NCI-H748 (cell line): ENCODE results near the gene TBC1D10A.

Source experiments
- DNase-seq: peaks from one replicate; lab custom pipeline; 2025; ENCODE audit not compliant: unreplicated experiment; lab: John Stamatoyannopoulos, UW

Gene TBC1D10A

GRCh38 chr22:30321461-30321860 is 5.3 kb downstream of the TBC1D10A start:
- DNase-seq = no peak

DNA sequence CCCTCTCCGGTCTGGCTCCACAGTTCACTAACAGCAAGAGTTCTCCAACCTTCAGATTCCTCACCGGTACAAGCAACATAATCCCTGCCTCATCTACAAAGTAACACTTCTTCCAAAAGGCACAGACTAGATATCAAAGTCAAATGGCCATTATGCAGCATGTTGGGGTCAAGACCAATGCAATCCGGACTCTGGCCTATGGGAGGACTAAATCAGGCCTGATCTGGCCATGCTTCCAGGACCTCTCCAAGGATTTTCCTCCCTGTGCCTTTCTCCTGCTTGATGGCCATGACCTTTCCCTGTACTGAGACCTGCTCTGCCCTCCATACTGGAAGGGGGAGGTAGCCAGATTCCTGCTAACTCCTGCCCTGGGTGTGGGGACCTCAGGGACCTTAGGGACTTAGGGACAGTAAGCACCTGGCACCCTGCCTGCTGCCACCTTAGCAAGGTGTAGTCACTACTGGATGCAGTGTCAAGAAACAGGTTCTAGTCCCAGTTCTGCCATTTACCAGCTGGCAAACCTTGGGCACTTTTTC is 6.7 kb downstream of the TBC1D10A start:
- DNase-seq = no peak

DNA sequence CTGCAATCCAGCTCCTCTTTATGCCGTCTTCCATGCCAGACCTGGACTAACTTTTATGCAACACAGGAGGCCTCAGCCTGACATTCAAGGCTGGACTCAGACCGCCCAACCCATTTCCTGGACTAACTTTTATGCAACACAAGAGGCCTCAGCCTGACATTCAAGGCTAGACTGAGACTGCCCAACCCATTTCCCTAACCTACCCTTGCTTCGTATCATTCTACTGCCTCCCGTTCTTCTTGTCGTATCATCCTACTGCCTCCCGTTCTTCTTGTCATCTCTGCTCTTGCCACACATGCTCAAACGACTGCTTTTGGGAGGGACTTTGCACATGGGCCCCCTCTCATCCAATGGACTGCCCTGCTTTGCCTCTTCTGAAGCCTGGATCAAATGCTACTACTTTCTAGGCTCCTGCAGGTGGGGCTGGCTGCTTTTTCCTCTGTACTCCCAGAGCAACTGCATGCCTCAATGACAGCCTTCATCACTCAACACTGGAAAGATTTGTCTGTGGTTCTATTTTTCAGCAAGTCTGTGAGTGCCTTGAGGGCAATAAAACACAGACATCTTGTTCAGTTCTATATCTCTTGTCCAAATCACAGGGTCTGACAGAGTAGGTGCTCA is 7.8 kb downstream of the TBC1D10A start:
- no peak for DNase-seq

- DNase-seq = no peak
Measured at GRCh38 chr22:30317778-30318177, 9.0 kb downstream of the TBC1D10A start.

GRCh38 chr22:30315962-30316576 is 10.7 kb downstream of the TBC1D10A start:
- DNase-seq = no peak

DNA sequence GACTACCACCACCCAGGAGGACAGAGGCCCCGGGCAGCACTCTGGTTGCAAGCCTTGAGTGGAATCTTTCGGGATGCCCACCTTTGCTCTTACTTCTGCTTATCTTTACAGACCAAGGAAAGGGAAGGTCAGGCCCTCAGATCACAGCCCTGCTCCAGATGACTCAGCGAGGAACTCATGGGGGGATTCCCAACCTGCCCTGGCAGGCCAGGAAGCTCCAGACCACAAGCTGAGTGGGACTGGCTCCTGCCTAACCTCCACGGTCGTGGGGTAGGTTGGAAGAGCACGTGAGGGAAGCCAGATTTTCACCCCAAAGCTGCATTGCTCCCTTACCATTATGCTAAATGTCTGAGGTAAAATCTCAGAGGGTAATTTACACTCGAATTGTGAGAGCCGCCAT is 11.8 kb downstream of the TBC1D10A start:
- DNase-seq = no peak

DNA sequence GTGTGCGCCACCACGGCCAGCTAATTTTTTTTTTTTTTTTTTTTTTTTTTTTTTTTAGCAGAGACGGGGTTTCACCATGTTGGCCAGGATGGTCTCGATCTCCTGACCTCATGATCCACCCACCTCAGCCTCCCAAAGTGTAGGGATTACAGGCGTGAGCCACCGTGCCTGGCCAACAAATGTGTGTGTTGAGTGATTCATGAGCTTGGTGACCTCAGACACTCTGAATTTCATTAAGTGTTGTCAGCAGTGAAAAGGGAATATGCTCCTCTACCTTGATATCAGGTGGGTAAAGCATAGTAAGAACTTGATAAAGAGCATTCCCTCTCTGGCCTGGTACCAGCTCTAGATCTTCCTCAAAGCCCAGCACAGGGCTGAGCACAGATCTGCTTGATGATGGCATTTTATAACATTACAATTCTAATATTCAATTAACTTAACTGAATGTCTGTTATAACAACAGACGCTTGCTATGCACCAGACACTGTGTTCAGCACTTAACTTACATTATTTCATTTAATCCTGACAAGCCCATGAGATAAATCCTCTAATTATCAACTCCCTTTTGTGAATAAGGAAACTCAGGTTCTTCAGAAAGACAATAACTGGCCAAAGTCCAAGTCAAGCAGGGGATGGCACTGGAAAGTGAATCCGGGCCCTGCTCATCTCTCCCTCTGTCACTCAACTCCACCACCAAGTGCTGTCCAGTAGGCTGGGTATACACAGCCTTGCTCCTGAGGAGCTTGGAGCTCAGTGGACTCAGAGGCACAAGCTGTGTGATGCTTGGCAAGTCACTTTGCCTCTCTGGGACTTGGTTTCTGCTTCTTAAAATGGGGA is 13.0 kb downstream of the TBC1D10A start:
- DNase-seq = no peak

- no peak for DNase-seq
Measured at GRCh38 chr22:30312053-30312452, 14.7 kb downstream of the TBC1D10A start.

GRCh38 chr22:30310881-30311771 is 15.6 kb downstream of the TBC1D10A start:
- no peak for DNase-seq

GRCh38 chr22:30309951-30310741 is 16.6 kb downstream of the TBC1D10A start:
- DNase-seq = no peak

DNA sequence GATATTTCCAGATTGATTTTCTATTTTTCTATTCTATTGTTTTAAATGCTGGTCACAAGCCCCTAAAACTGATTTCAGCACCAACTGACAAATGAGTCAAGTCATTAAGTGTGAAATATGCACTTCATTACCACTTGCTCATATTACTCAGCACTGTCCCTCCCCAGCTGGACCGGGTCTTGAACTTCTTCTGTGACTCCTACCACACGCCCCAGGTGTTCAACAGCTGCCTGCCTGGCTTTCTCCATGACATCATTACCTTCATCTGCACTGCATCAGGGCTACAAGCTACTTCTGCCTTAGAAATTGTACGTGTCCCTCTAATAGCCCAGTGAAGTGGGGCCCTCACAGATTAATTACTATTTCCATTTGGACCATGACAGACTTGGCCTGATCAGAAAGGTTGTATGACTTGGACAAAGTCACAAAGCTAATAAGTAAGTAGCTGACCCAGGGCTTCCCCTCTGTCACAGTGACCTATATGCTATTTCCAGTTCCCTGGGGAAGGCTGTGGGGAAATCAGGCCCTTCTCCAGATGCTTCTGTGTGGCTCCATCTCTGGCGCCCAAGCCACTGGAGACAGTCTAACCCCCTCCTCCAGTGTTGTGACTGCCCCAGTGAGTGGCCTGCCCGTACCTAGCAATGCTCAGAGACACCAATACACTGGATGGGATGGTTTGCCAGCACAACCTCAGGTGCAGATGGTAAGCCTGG is 18.1 kb downstream of the TBC1D10A start:
- DNase-seq = no peak

GRCh38 chr22:30308093-30308492 is 18.6 kb downstream of the TBC1D10A start:
- DNase-seq = no peak

- no peak for DNase-seq
Measured at GRCh38 chr22:30307041-30307574, 19.6 kb downstream of the TBC1D10A start.

DNA sequence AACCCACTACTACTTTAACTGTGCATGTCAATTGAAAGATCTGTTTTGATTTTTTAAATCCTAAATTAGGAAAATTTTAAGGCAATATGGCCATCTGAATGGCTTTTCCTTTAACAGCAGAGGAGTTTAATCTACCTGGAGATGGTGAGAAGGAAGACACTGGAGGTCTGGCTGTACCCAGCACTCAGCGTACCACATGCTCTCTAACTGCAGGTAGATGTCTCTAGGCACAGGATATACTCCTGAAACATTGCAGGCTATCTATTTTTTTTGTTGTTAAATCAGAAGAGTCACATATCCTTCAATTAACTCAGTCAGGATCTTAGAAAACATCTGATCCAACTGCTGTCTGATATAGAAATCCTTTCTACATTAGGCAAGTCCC is 20.1 kb downstream of the TBC1D10A start:
- DNase-seq = no peak

GRCh38 chr22:30305906-30306626 is 20.7 kb downstream of the TBC1D10A start:
- no peak for DNase-seq

DNA sequence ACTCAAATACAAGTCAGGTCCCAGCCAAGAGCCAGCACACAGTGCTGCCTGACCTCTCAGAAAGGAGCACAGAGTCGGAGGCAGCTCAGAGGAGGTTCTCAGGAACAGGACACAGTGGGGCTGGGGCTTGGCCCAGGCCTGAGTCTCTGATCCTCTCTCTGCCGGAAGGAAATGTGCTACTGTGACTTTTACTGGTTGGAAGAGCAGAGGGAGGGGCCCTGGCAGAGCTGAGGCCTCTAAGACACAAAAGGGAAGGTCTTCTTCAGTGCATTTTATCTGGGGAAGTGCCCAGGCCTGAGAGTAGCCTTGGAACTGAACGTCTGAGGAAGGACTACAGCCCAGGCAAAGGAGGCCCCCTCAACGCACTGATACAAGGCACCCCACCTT is 21.2 kb downstream of the TBC1D10A start:
- no peak for DNase-seq

GRCh38 chr22:30304495-30305244 is 22.1 kb downstream of the TBC1D10A start:
- no peak for DNase-seq

- no peak for DNase-seq
Measured at GRCh38 chr22:30302810-30303138, 24.0 kb downstream of the TBC1D10A start.
